ENCODE data around the gene TMEM169. TPM values are rescaled to one million over a fixed set of nuclear protein-coding genes. Genes with fewer than 3 reads are reported as not detected.

Gene TMEM169
- total RNA-seq, 1 experiment from 2014 or later: 0.46 TPM

GRCh38 chr2:216092646-216093045, 10.9 kb downstream of the TMEM169 start:
- CTCF ChIA-PET: no interaction called here
- no peaks in the 10 kb centered on the region for H3K79me2 ChIP-seq (ENCODE audit: low read depth)
- H4K20me1 ChIP-seq (ENCODE audit: insufficient read depth): no peaks in the 10 kb centered on the region
- H3K27me3 ChIP-seq (ENCODE audit: insufficient read depth, low read depth): no peaks in the 10 kb centered on the region; the same call in 1 of the 2 replicates
- DNase-seq: no peak
- H3K9me2 ChIP-seq (ENCODE audit: insufficient read depth): 0 out of 2 replicates have a peak, but pooled peaks cover 4% of the 10 kb centered on the region
- no TSS peak for BruUV-seq (replicated peaks)
- TF ChIP-seq EZH2 (IDR thresholded peaks at IDR 0.05; ENCODE audit: low read depth): no peak
- TF ChIP-seq CTCF (conservative IDR thresholded peaks at IDR 0.05): no peak
- no peaks in the 10 kb centered on the region for H3K36me3 ChIP-seq (ENCODE audit: low read depth)
- H3K27ac ChIP-seq: no peak overlapping the region
- no peak overlapping the region for H2AFZ ChIP-seq
- H3K4me2 ChIP-seq: no peak overlapping the region
- intact Hi-C loops (cut with micrococcal nuclease; ENCODE audit: unreplicated experiment): no loop called here
- no peaks in the 10 kb centered on the region for H3F3A ChIP-seq (ENCODE audit: insufficient read depth, low read depth)
- no peaks in the 10 kb centered on the region for H3K9me3 ChIP-seq (ENCODE audit: insufficient read depth, low read depth)
- no peak overlapping the region for H3K4me3 ChIP-seq
- POLR2A ChIA-PET (ENCODE audit: unreplicated experiment): no interaction called here
- no peaks in the 10 kb centered on the region for H3K4me1 ChIP-seq (replicated peaks; ENCODE audit: insufficient read depth)

- H3F3A ChIP-seq (ENCODE audit: insufficient read depth, low read depth): peaks cover 4% of the 10 kb centered on the region; the same call in 1 of the 2 replicates
- no peaks in the 10 kb centered on the region for H3K36me3 ChIP-seq (ENCODE audit: low read depth)
- intact Hi-C loops (cut with micrococcal nuclease; ENCODE audit: unreplicated experiment): no loop called here
- no peak overlapping the region for H3K4me2 ChIP-seq
- BruUV-seq (replicated peaks): no TSS peak
- no peaks in the 10 kb centered on the region for H3K4me1 ChIP-seq (replicated peaks; ENCODE audit: insufficient read depth)
- TF ChIP-seq CTCF (conservative IDR thresholded peaks at IDR 0.05): no peak
- no peak for TF ChIP-seq EZH2 (IDR thresholded peaks at IDR 0.05; ENCODE audit: low read depth)
- ChIA-PET CTCF (no interaction called here), POLR2A (ENCODE audit: unreplicated experiment) (no interaction called here)
- H3K27ac ChIP-seq: no peak overlapping the region
- H3K9me2 ChIP-seq (ENCODE audit: insufficient read depth): 0 out of 2 replicates have a peak, but pooled peaks cover 4% of the 10 kb centered on the region
- H3K79me2 ChIP-seq (ENCODE audit: low read depth): no peaks in the 10 kb centered on the region
- H3K9me3 ChIP-seq (ENCODE audit: insufficient read depth, low read depth): peaks cover 3% of the 10 kb centered on the region; the same call in 1 of the 2 replicates
- no peak overlapping the region for H3K4me3 ChIP-seq
- DNase-seq: no peak
- H3K27me3 ChIP-seq (ENCODE audit: insufficient read depth, low read depth): no peaks in the 10 kb centered on the region; the same call in 1 of the 2 replicates
- H2AFZ ChIP-seq: no peak overlapping the region
- H4K20me1 ChIP-seq (ENCODE audit: insufficient read depth): no peaks in the 10 kb centered on the region
Measured at GRCh38 chr2:216094701-216095100, 13.0 kb downstream of the TMEM169 start.

DNA sequence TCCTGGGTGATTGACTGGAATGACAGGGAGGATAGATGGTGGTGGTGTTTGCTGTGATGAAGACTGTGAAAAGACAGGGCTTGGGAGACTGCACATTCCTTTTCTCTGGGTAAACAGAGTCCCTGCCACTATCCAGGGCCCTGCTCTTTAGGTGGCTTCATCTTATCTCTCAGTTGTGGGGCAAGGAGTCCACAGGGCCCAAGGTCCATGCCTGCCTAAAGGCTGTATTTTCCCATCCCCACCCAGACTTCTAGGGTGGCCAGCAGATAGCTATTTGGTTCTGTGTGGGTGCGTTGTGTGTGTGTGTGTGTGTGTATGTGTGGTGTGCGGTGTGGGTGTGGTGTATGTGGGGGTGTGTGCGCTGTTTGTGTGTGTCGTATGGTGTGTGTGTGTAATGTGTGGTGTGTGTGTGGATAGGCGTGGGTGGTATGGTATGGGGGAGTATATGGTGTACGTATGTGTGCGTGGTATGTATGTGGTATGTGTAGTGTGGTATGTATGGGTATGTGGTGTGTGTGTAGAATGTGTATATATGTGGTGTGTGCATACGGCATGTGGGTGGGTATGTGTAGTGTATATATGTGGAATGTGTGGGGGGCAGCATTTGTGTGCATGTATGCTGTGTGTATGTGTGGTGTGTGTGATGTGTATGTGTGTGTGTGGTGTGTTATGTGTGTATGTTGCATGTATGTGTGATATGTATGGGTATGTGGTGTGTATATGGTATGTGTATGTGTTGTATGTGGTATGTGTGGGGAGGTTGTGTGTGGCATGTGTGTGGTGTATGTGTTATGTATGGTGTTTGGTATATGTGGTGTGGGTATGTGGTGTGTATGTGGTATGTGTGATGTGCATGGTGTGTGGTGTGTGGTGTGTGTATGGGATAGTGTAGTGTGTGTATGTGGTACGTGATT, 17.0 kb downstream of the TMEM169 start:
- ChIA-PET POLR2A (ENCODE audit: unreplicated experiment) (no interaction called here), CTCF (no interaction called here)
- Histone ChIP-seq H3K9me2 (ENCODE audit: insufficient read depth) (no peaks in the 10 kb centered on the region), H3F3A (ENCODE audit: insufficient read depth, low read depth) (peaks cover 4% of the 10 kb centered on the region; the same call in 1 of the 2 replicates), H4K20me1 (ENCODE audit: insufficient read depth) (no peaks in the 10 kb centered on the region), H3K4me2 (no peak overlapping the region), H3K4me1 (replicated peaks; ENCODE audit: insufficient read depth) (no peaks in the 10 kb centered on the region), H3K27me3 (ENCODE audit: insufficient read depth, low read depth) (no peaks in the 10 kb centered on the region; the same call in 1 of the 2 replicates), H3K9me3 (ENCODE audit: insufficient read depth, low read depth) (peaks cover 3% of the 10 kb centered on the region; the same call in 1 of the 2 replicates), H3K27ac (no peak overlapping the region), H3K79me2 (ENCODE audit: low read depth) (no peaks in the 10 kb centered on the region), H3K4me3 (no peak overlapping the region), H3K36me3 (ENCODE audit: low read depth) (no peaks in the 10 kb centered on the region), H2AFZ (no peak overlapping the region)
- TF ChIP-seq EZH2 (IDR thresholded peaks at IDR 0.05; ENCODE audit: low read depth) (no peak), CTCF (conservative IDR thresholded peaks at IDR 0.05) (no peak)
- DNase-seq: no peak
- intact Hi-C loops (cut with micrococcal nuclease; ENCODE audit: unreplicated experiment): no loop called here
- BruUV-seq (replicated peaks): no TSS peak

All from PC-9 (cell line).